Cardiac muscle cell (in vitro differentiated cells and primary cell): ENCODE results near the gene CCDC182. TPM values are rescaled to one million over a fixed set of nuclear protein-coding genes. Genes with fewer than 3 reads are reported as not detected.

ENCODE experiments used
- DNase-seq, 2 donors: peaks; one replicate each; pipeline versions ENCODE4 v3.0.0 to v3.0.0-alpha.2; 2010 to 2017; ENCODE audit warnings: low read depth in 1 of 2, low spot score in 1 of 2
- H3K27ac ChIP-seq: fragments of 200-600 bp; sonication (generic); 2 replicates; pipeline ENCODE4 v1.5.1; 2016
- H3K27me3 ChIP-seq: fragments of 200-600 bp; sonication (generic); 2 replicates; pipeline ENCODE4 v1.6.0; 2016; ENCODE audit warnings: control low read depth
- H3K36me3 ChIP-seq: fragments of 200-600 bp; sonication (generic); 2 replicates; pipeline ENCODE4 v1.5.1; 2016; ENCODE audit warnings: control low read depth
- H3K4me1 ChIP-seq: fragments of 200-600 bp; sonication (generic); 2 replicates; pipeline ENCODE4 v1.8.1; 2017; ENCODE audit warnings: low read depth, mild to moderate bottlenecking, mixed run types
- H3K4me3 ChIP-seq: fragments of 200-600 bp; sonication (generic); 2 replicates; pipeline ENCODE4 v1.5.1; 2016; ENCODE audit warnings: mild to moderate bottlenecking
- H3K9me3 ChIP-seq: fragments of 200-600 bp; sonication (generic); 2 replicates; pipeline ENCODE4 v1.5.1; 2017; ENCODE audit warnings: low read depth, mild to moderate bottlenecking, control low read depth
- polyA plus RNA-seq: library from polyadenylated mRNA; unstranded; fragments of >200 nt; fragmentation: Nextera tagmentation; extraction: Ambion mirVana; gene quantifications from 2 replicates; pipeline ENCODE4 v1.2.1, GENCODE V29; 2016
- total RNA-seq: library from RNA; depleted of rRNA; stranded (reverse); fragments of >200 nt; gene quantifications from 2 replicates; pipeline ENCODE4 v1.2.3, GENCODE V29; 2016
- TF ChIP-seq, protein P1 (sequence below): IDR thresholded peaks from 2 replicates; pipeline ENCODE4 v1.5.1; 2012; ENCODE audit warnings: low read depth, mild to moderate bottlenecking, low read length

CCDC182 gene
- total and polyA plus RNA-seq, 2 experiments from 2014 or later, result not detected

DNA sequence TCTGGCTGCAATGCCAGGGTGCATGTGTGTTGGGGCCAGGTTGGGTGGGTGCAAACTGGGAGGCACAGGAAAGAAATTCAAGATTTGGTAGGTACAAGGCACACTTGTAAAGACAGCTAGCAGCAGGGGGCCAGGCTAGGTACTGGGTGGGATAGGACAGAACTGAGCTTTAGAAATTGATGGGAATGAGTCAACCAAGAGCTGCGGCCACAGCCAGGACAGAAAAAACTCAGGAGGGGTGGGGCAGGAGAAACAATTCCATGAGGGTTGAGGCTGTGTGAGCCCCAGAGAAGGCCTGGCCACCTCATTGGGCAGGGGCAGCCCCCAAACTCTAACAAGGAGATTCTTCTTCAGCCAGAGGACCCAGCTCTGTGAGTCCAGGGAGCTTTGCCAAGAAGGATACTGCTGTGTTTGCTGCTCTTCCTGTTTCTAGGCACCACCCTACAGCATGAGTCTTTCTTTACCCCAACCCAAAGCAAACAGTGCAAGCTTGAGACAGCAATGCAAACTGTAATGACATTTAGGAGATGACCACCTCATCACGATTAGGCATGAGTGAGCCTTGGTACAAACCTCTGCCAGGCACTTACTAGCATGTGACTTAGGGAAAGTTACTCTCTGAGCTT is 21.3 kb upstream of the CCDC182 start:
- H3K4me1 ChIP-seq, result peaks cover 7% of the 10 kb centered on the region
- H3K9me3 ChIP-seq, result no peaks in the 10 kb centered on the region
- no peak overlapping the region for H3K27ac ChIP-seq
- no peak for DNase-seq
- no peaks in the 10 kb centered on the region for H3K36me3 ChIP-seq
- TF ChIP-seq, protein P1, sequence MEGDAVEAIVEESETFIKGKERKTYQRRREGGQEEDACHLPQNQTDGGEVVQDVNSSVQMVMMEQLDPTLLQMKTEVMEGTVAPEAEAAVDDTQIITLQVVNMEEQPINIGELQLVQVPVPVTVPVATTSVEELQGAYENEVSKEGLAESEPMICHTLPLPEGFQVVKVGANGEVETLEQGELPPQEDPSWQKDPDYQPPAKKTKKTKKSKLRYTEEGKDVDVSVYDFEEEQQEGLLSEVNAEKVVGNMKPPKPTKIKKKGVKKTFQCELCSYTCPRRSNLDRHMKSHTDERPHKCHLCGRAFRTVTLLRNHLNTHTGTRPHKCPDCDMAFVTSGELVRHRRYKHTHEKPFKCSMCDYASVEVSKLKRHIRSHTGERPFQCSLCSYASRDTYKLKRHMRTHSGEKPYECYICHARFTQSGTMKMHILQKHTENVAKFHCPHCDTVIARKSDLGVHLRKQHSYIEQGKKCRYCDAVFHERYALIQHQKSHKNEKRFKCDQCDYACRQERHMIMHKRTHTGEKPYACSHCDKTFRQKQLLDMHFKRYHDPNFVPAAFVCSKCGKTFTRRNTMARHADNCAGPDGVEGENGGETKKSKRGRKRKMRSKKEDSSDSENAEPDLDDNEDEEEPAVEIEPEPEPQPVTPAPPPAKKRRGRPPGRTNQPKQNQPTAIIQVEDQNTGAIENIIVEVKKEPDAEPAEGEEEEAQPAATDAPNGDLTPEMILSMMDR, result no peak
- peaks cover 5% of the 10 kb centered on the region for H3K27me3 ChIP-seq
- H3K4me3 ChIP-seq, result no peak overlapping the region

DNA sequence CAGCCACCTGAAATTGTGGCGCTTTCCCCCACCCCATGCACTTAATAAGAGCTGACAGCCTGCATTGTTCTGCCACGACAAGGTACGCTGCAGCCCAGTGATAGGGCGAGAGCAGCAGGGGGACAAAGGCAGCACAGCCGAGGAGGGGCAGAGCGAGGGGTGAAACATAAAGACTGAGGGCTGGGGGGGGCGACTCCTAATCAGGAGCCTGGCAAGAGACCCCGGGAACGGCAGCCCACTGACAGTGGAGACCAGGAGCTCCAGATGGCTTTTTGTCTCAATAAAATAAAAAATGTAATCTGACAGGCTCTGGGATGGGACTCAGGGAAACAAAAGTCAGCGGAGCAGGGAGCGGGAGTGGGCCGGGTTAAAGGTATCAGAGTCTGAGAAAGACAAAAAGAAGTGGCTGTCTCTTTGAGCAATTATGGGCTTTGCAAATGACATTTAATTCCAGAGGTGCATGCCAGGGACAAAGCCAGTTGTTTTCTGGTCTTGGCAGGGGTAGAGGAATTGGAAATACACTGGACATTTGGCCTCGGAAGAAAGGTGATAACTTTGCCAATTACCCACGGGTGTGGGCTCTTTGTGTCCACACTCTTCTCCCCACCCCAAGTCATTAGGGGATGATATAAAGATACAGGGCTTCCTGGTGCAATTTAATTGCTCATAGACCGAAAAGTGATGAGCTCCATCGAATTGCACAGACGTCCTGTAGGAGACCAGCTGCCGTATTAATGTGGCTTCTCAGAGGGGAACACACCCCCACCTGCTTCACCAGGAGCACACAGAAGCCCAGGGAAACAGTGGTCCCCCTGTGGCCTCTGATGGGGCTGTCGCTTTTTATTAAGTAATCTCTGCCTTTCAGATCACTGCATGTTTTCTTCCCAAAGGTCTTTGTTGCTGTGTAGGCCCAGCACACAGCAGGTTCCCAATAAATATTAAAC is 17.6 kb upstream of the CCDC182 start:
- no peaks in the 10 kb centered on the region for H3K36me3 ChIP-seq
- H3K27me3 ChIP-seq, result no peaks in the 10 kb centered on the region
- H3K27ac ChIP-seq, result no peak overlapping the region
- no peaks in the 10 kb centered on the region for H3K9me3 ChIP-seq
- H3K4me1 ChIP-seq, result peaks cover 7% of the 10 kb centered on the region
- no peak for DNase-seq
- TF ChIP-seq, protein P1, result no peak
- no peak overlapping the region for H3K4me3 ChIP-seq

- H3K36me3 ChIP-seq, result no peaks in the 10 kb centered on the region
Measured at GRCh38 chr17:57761887-57762286, 16.8 kb upstream of the CCDC182 start.

DNA sequence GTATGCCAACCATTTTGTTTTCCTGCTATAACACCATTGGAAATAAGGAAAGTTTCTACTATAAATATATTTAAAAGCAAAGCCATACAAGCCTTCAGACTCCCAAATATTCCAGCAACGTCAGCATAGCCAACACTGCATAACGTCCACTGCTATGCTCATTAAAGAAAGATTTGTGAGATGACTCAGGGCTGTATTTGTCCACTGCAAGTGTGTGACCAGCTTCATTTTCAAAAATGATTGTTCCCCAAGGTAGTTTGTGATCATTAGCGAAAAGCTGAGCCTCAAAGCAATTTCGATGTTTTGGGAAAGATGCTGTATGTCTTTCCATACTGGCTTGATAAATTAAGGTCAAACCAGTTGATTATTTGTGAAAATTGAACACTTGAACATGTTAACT is 14.9 kb upstream of the CCDC182 start:
- TF ChIP-seq, protein P1, result no peak
- H3K27me3 ChIP-seq, result no peaks in the 10 kb centered on the region
- H3K4me1 ChIP-seq, result peaks cover 7% of the 10 kb centered on the region

More at GRCh38 chr17:57761887-57762286, 16.8 kb upstream of the CCDC182 start:
- Histone ChIP-seq H3K9me3 (no peaks in the 10 kb centered on the region), H3K27ac (no peak overlapping the region), H3K4me3 (no peak overlapping the region), H3K4me1 (peaks cover 7% of the 10 kb centered on the region), H3K27me3 (no peaks in the 10 kb centered on the region)
- DNase-seq, result no peak
- TF ChIP-seq, protein P1, result no peak

DNA sequence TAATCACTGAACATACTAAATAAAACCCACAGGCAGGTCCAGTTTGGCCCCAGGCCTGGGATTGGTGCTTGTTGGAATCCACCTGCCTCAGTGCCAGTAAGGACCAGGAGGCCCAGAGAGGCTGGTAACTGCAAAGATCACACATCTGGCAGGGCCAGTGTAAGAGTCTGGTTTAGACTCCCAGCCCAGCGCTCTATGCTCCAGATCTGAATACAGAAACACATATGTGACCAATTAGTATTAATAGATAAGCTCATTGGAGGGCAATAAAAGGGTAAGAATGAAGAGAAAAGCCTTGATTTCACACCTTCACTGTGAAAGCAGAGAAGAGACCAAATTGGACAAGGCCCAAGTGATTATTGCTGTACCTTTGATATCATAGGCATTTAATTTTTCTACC is 13.6 kb upstream of the CCDC182 start:
- TF ChIP-seq, protein P1, result no peak
- Histone ChIP-seq H3K9me3 (no peaks in the 10 kb centered on the region), H3K4me3 (no peak overlapping the region), H3K27ac (no peak overlapping the region), H3K36me3 (no peaks in the 10 kb centered on the region), H3K4me1 (peaks cover 7% of the 10 kb centered on the region), H3K27me3 (no peaks in the 10 kb centered on the region)
- DNase-seq, result no peak

More for the DNA sequence above, 14.9 kb upstream of the CCDC182 start:
- H3K4me3 ChIP-seq, result no peak overlapping the region
- no peak for DNase-seq
- no peak overlapping the region for H3K27ac ChIP-seq
- no peaks in the 10 kb centered on the region for H3K36me3 ChIP-seq
- no peaks in the 10 kb centered on the region for H3K9me3 ChIP-seq
